GM12864 (cell line): ENCODE results near the gene CCM2.

Experiments used
- DNase-seq: peaks from one replicate; pipeline ENCODE4 v3.0.0-alpha.2; 2011; ENCODE audit warnings: low read depth
- H3K4me3 ChIP-seq: 2 replicates; pipeline ENCODE4 v1.5.1; 2011; ENCODE audit warnings: mild to moderate bottlenecking, low read depth, low read length, control low read depth
- CTCF ChIP-seq: IDR thresholded peaks from 2 replicates; pipeline ENCODE4 v1.5.1; 2011; ENCODE audit warnings: low read depth, mild to moderate bottlenecking, moderate library complexity, low read length, control low read depth, inconsistent platforms; ENCODE audit errors: missing control alignments

CCM2 gene

GRCh38 chr7:45077579-45077978 is 77.6 kb downstream of the CCM2 start:
- no peak for DNase-seq
- TF ChIP-seq CTCF: no peak

DNA sequence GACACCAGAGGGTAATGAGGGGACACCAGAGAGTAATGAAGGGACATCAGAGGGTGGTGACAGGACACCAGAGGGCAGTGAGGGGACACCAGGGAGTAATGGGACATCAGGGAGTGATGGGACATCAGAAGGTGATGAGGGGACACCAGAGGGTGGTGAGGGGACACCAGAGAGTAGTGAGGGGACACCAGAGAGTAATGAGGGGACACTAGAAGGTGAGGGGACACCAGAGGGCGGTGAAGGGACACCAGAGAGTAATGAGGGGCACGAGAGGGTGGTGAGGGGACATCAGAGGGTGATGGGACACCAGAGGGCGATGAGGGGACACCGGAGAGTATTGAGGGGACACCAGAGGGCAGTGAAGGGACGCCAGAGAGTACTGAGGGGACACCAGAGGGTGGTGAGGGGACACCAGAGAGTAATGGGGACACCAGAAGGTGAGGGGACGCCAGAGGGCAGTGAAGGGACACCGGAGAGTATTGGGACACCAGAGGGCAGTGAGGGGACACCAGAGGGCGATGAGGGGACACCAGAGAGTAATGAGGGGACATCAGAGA is 78.2 kb downstream of the CCM2 start:
- TF ChIP-seq CTCF: no peak
- H3K4me3 ChIP-seq: no peak overlapping the region
- no peak for DNase-seq

More at GRCh38 chr7:45077579-45077978, 77.6 kb downstream of the CCM2 start:
- H3K4me3 ChIP-seq: no peak overlapping the region

DNA sequence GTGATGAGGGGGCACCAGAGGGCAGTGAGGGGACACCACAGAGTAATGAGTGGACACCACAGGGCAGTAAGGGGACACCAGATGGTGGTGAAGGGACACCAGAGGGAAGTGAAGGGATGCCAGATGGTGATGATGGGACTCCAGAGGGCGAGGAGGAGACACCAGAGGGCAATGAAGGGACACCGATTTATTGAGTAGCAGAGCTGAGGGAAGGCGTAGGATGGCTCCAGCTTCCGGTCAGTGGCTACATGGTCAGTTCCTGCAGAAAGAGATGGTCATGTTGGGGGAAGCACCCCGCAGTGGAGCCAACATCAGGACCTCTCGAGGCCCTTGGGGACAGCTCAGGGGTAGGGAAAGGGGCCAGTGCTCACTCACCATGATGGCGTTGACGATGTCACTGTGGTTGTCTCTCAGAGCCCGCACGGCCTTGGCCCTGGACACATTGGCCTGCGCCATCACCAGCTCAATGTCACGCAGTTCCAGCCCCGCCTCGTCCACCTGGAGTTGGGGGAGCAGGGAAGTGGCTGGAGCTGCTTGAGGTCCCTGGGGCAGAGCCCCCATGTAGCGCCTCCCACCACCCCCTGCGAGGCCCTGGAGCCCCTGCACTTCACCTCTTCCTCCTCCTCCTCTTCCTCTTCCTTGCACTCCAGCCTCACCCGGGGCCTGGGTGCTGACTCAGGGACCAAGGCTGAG is 80.4 kb downstream of the CCM2 start:
- TF ChIP-seq CTCF: no peak
- H3K4me3 ChIP-seq: no peak overlapping the region
- DNase-seq: no peak

- no peak for DNase-seq
- TF ChIP-seq CTCF: peak; percentile 11
- H3K4me3 ChIP-seq: no peak overlapping the region
Observed at GRCh38 chr7:45080958-45081669, 81.1 kb downstream of the CCM2 start.

- no peak for TF ChIP-seq CTCF
- DNase-seq: no peak
Observed at GRCh38 chr7:45081670-45081974, 81.6 kb downstream of the CCM2 start.

GRCh38 chr7:45082031-45082830 is 82.2 kb downstream of the CCM2 start:
- DNase-seq: no peak
- TF ChIP-seq CTCF: no peak

More at GRCh38 chr7:45081670-45081974, 81.6 kb downstream of the CCM2 start:
- no peak overlapping the region for H3K4me3 ChIP-seq

More at GRCh38 chr7:45082031-45082830, 82.2 kb downstream of the CCM2 start:
- H3K4me3 ChIP-seq: no peak overlapping the region
